Psoas muscle (tissue), 8 donors: Measurements from ENCODE around the gene SLC26A3. TPM values are rescaled to one million over a fixed set of nuclear protein-coding genes. Genes with fewer than 3 reads are reported as not detected.

Experiments
- ATAC-seq, 4 donors: fragments of 200-7000 bp; cut with Tn5 transposase; one replicate each; pipeline ENCODE4 v1.9.1; 2020; ENCODE audit warnings: moderate library complexity in 3 of 4, mild to moderate bottlenecking in 2 of 4
- DNase-seq, 2 donors: peaks; one replicate each; pipeline ENCODE4 v3.0.0-alpha.2; 2020
- H3K27ac ChIP-seq: fragments of 200-600 bp; one replicate; pipeline ENCODE4 v1.8.0; 2022
- H3K27me3 ChIP-seq, 3 donors: fragments of 200-600 bp in 1 of 3; one replicate each; pipeline versions ENCODE4 v1.6.1 to v1.8.0; 2013 to 2022; ENCODE audit warnings: low read length in 2 of 3, mild to moderate bottlenecking in 2 of 3, moderate library complexity in 1 of 3; ENCODE audit not compliant: insufficient read depth in 3 of 3
- H3K36me3 ChIP-seq, 2 donors: fragments of 200-600 bp in 1 of 2; one replicate each; pipeline versions ENCODE4 v1.6.1 to v1.8.0; 2013 to 2022; ENCODE audit warnings: low read depth in 1 of 2, mild to moderate bottlenecking in 1 of 2, moderate library complexity in 1 of 2; ENCODE audit not compliant: insufficient read depth in 1 of 2
- H3K4me1 ChIP-seq: fragments of 200-600 bp; one replicate; pipeline ENCODE4 v1.8.0; 2022
- H3K4me3 ChIP-seq: fragments of 200-600 bp; one replicate; pipeline ENCODE4 v1.8.0; 2022; ENCODE audit warnings: mild to moderate bottlenecking
- H3K9me3 ChIP-seq: fragments of 200-600 bp; one replicate; pipeline ENCODE4 v1.8.0; 2022
- WGBS, 3 donors: extraction: QIAGEN DNeasy Blood & Tissue Kit; methylation state at CpG; one replicate each; pipeline versions ENCODE4 v1.1.6 to v1.1.7; 2013; 5-methylcytosine and 5-hydroxymethylcytosine counted together
- intact Hi-C, 2 donors: fragments of 100-400 bp; cut with DNase I; formaldehyde crosslinking; loops; one replicate each; pipeline versions ENCODE4 v1.11.0 to v1.14.2; 2022
- polyA plus RNA-seq, 3 donors: library from polyadenylated mRNA; stranded (reverse); fragments of 200-250 nt; gene quantifications; one replicate each; pipeline ENCODE4 v1.2.3, GENCODE V29; 2013
- total RNA-seq, 4 donors: library from RNA; stranded (reverse); fragmentation: NEBNext Ultra II Directional in 2 of 4; extraction: Animal tissue kit (Norgen Biotek cat#: 25700) in 2 of 4; gene quantifications; one replicate each; pipeline versions ENCODE4 v1.2.1 to v1.2.4, GENCODE V29; 2021 to 2023
- TF ChIP-seq, protein P1 (sequence below): fragments of 200-600 bp; IDR thresholded peaks from one replicate; pipeline ENCODE4 v1.8.0; 2022; ENCODE audit warnings: antibody characterized with exemption
- donor health status: healthy with polysubstance abuse.
- donor health status: DM: no; HTN: no; CAD: no; lungs with moderate emphysema.
- donor health status: Bipolar disorder and iron deficiency.
- donor health status: healthy.
- donor health status: DM: yes; HTN: yes; CAD: no.
- donor health status: DM: no; HTN: no; CAD: no.
- donor health status: DM: no; HTN: no; CAD: no.
- donor health status: DM: yes; HTN: yes; CAD: no.

SLC26A3 gene
- total and polyA plus RNA-seq, 7 donors: 0.10 to 0.29 (median 0.18) TPM; not detected in 3

DNA sequence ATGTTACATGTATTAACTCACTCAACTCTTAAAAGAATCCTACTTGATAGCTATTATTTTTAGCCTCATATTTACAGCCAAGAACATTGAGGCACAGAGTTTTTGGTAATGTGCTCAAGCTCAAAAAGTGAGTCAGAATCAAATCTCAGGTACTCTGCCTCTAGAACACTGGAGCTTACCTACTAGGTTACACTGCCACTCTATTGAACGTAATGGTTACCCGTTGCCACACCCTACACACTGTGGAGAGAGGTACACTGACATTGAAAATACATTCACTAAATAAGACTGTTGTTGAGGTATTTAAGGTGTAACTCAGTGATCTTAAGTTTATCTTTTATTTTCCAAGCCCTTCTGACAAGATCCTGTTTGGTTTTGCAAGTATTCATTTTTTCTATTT is 17.9 kb downstream of the SLC26A3 start:
- H3K27me3 ChIP-seq: no peaks in the 10 kb centered on the region
- H3K36me3 ChIP-seq: no peaks in the 10 kb centered on the region
- TF ChIP-seq, protein P1, sequence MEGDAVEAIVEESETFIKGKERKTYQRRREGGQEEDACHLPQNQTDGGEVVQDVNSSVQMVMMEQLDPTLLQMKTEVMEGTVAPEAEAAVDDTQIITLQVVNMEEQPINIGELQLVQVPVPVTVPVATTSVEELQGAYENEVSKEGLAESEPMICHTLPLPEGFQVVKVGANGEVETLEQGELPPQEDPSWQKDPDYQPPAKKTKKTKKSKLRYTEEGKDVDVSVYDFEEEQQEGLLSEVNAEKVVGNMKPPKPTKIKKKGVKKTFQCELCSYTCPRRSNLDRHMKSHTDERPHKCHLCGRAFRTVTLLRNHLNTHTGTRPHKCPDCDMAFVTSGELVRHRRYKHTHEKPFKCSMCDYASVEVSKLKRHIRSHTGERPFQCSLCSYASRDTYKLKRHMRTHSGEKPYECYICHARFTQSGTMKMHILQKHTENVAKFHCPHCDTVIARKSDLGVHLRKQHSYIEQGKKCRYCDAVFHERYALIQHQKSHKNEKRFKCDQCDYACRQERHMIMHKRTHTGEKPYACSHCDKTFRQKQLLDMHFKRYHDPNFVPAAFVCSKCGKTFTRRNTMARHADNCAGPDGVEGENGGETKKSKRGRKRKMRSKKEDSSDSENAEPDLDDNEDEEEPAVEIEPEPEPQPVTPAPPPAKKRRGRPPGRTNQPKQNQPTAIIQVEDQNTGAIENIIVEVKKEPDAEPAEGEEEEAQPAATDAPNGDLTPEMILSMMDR: no peak
- no peaks in the 10 kb centered on the region for H3K9me3 ChIP-seq
- no peaks in the 10 kb centered on the region for H3K4me1 ChIP-seq
- 78 to 91% (median 79%) methylated on average over 2 of the region's 2 CpGs for WGBS, 3 donors
- no peak for DNase-seq
- H3K27ac ChIP-seq: no peak overlapping the region
- ATAC-seq: no peak
- H3K4me3 ChIP-seq: no peak overlapping the region
- intact Hi-C loops: no loop called here

GRCh38 chr7:107783648-107784047 is 19.4 kb downstream of the SLC26A3 start:
- TF ChIP-seq, protein P1: no peak
- no peak for ATAC-seq
- Histone ChIP-seq H3K27me3 (no peaks in the 10 kb centered on the region), H3K4me1 (no peaks in the 10 kb centered on the region), H3K36me3 (no peaks in the 10 kb centered on the region), H3K9me3 (no peaks in the 10 kb centered on the region), H3K4me3 (no peak overlapping the region), H3K27ac (no peak overlapping the region)
- 82 to 94% (median 85%) methylated on average over 1 of the region's 1 CpG for WGBS, 3 donors
- intact Hi-C loops: no loop called here
- no peak for DNase-seq

GRCh38 chr7:107782374-107782773 is 20.6 kb downstream of the SLC26A3 start:
- 66 to 80% (median 69%) methylated on average over 3 of the region's 3 CpGs for WGBS, 3 donors
- Histone ChIP-seq H3K27me3 (no peaks in the 10 kb centered on the region), H3K4me1 (no peaks in the 10 kb centered on the region), H3K36me3 (no peaks in the 10 kb centered on the region), H3K9me3 (no peaks in the 10 kb centered on the region), H3K4me3 (no peak overlapping the region), H3K27ac (no peak overlapping the region)
- intact Hi-C loops: no loop called here
- TF ChIP-seq, protein P1: no peak
- ATAC-seq: no peak
- no peak for DNase-seq

- no peaks in the 10 kb centered on the region for H3K27me3 ChIP-seq
- H3K27ac ChIP-seq: no peak overlapping the region
- DNase-seq (no peak), ATAC-seq (no peak)
- no peaks in the 10 kb centered on the region for H3K36me3 ChIP-seq
- no peaks in the 10 kb centered on the region for H3K9me3 ChIP-seq
- intact Hi-C loops: no loop called here
- H3K4me3 ChIP-seq: no peak overlapping the region
- TF ChIP-seq, protein P1: no peak
- H3K4me1 ChIP-seq: no peaks in the 10 kb centered on the region
- 84 to 95% (median 87%) methylated on average over 6 of the region's 6 CpGs for WGBS, 3 donors
Measured at GRCh38 chr7:107779647-107780099, 23.4 kb downstream of the SLC26A3 start.

GRCh38 chr7:107778283-107778682 is 24.7 kb downstream of the SLC26A3 start:
- no peak for ATAC-seq
- H3K27ac ChIP-seq: no peak overlapping the region
- 85 to 88% (median 87%) methylated on average over 4 of the region's 4 CpGs for WGBS, 3 donors

More at GRCh38 chr7:107778283-107778682, 24.7 kb downstream of the SLC26A3 start:
- Histone ChIP-seq H3K9me3 (no peaks in the 10 kb centered on the region), H3K36me3 (no peaks in the 10 kb centered on the region), H3K27me3 (no peaks in the 10 kb centered on the region), H3K4me1 (no peaks in the 10 kb centered on the region), H3K4me3 (no peak overlapping the region)
- no peak for DNase-seq
- TF ChIP-seq, protein P1: no peak
- intact Hi-C loops: no loop called here
